Liver (tissue), 9 donors: ENCODE data around the gene ETFA. TPM values are rescaled to one million over a fixed set of nuclear protein-coding genes. Genes with fewer than 3 reads are reported as not detected.

ENCODE experiments used
- DNase-seq: peaks from one replicate; pipeline ENCODE4 v3.0.0-alpha.2; 2017; ENCODE audit warnings: low spot score
- H3K27ac ChIP-seq, 2 donors: one replicate each; pipeline ENCODE4 v1.7.0; 2013; ENCODE audit warnings: inconsistent platforms in 2 of 2, low read length in 2 of 2, control low read depth in 1 of 2, low read depth in 1 of 2, mild to moderate bottlenecking in 1 of 2
- H3K27me3 ChIP-seq, 4 donors: one replicate each; pipeline versions ENCODE4 v1.6.1 to v1.7.0; 2013; ENCODE audit warnings: low read length in 3 of 4, inconsistent platforms in 1 of 4, mild to moderate bottlenecking in 1 of 4, moderate library complexity in 1 of 4; ENCODE audit not compliant: control insufficient read depth in 4 of 4, insufficient read depth in 4 of 4
- H3K36me3 ChIP-seq, 4 donors: one replicate each; pipeline versions ENCODE4 v1.6.1 to v1.7.0; 2013; ENCODE audit warnings: low read length in 3 of 4, mild to moderate bottlenecking in 3 of 4, low read depth in 1 of 4, moderate library complexity in 1 of 4; ENCODE audit not compliant: control insufficient read depth in 4 of 4, insufficient read depth in 3 of 4
- H3K4me1 ChIP-seq, 4 donors: one replicate each; pipeline versions ENCODE4 v1.6.1 to v1.7.0; 2013; ENCODE audit warnings: low read length in 3 of 4, mild to moderate bottlenecking in 3 of 4, moderate library complexity in 1 of 4; ENCODE audit not compliant: control insufficient read depth in 4 of 4, insufficient read depth in 4 of 4
- H3K4me3 ChIP-seq, 3 donors: one replicate each; pipeline versions ENCODE4 v1.6.1 to v1.7.0; 2013; ENCODE audit warnings: low read length in 3 of 3, control low read depth in 1 of 3, low read depth in 1 of 3, mild to moderate bottlenecking in 1 of 3
- H3K9ac ChIP-seq, 2 donors: one replicate each; pipeline ENCODE4 v1.7.0; 2013; ENCODE audit warnings: low read length in 2 of 2, mild to moderate bottlenecking in 2 of 2, moderate library complexity in 2 of 2, control low read depth in 1 of 2, low read depth in 1 of 2
- H3K9me3 ChIP-seq, 4 donors: one replicate each; pipeline versions ENCODE4 v1.6.1 to v1.7.0; 2013; ENCODE audit warnings: low read length in 3 of 4; ENCODE audit not compliant: control insufficient read depth in 4 of 4
- ATF3 ChIP-seq: IDR thresholded peaks from 2 replicates; pipeline ENCODE4 v1.6.1; 2016; ENCODE audit warnings: antibody characterized with exemption
- EGR1 ChIP-seq, 2 donors: IDR thresholded peaks; 2 replicates each; pipeline ENCODE4 v1.6.1; 2016 to 2018; ENCODE audit warnings: antibody characterized with exemption in 2 of 2, low read depth in 2 of 2
- HNF4A ChIP-seq, 2 donors: conservative IDR thresholded peaks; 2 replicates each; pipeline ENCODE4 v1.6.1; 2016; ENCODE audit warnings: antibody characterized with exemption in 2 of 2, mild to moderate bottlenecking in 2 of 2
- HNF4G ChIP-seq: IDR thresholded peaks from 2 replicates; pipeline ENCODE4 v1.6.1; 2016; ENCODE audit warnings: antibody characterized with exemption
- JUND ChIP-seq, 2 donors: IDR thresholded peaks; 2 replicates each; pipeline ENCODE4 v1.6.1; 2016; ENCODE audit warnings: antibody characterized with exemption in 2 of 2
- MAX ChIP-seq: IDR thresholded peaks from 2 replicates; pipeline ENCODE4 v1.6.1; 2016; ENCODE audit warnings: antibody characterized with exemption
- NR2F2 ChIP-seq: IDR thresholded peaks from 2 replicates; pipeline ENCODE4 v1.6.1; 2016; ENCODE audit warnings: antibody characterized with exemption
- RAD21 ChIP-seq, 2 donors: IDR thresholded peaks; 2 replicates each; pipeline ENCODE4 v1.6.1; 2016; ENCODE audit warnings: antibody characterized with exemption in 2 of 2, mild to moderate bottlenecking in 2 of 2
- REST ChIP-seq: IDR thresholded peaks from 2 replicates; pipeline ENCODE4 v1.6.1; 2016; ENCODE audit warnings: antibody characterized with exemption, mild to moderate bottlenecking
- TAF1 ChIP-seq: conservative IDR thresholded peaks from 2 replicates; pipeline ENCODE4 v1.6.1; 2016; ENCODE audit warnings: antibody characterized with exemption, mild to moderate bottlenecking
- YY1 ChIP-seq: IDR thresholded peaks from 2 replicates; pipeline ENCODE4 v1.6.1; 2016; ENCODE audit warnings: antibody characterized with exemption, mild to moderate bottlenecking
- ZBTB33 ChIP-seq: IDR thresholded peaks from 2 replicates; pipeline ENCODE4 v1.6.1; 2016; ENCODE audit warnings: antibody characterized with exemption
- WGBS: extraction: QIAGEN DNeasy Blood & Tissue Kit; methylation state at CpG from one replicate; pipeline ENCODE4 v1.1.7; 2013; 5-methylcytosine and 5-hydroxymethylcytosine counted together
- polyA plus RNA-seq, 2 donors: library from polyadenylated mRNA; stranded (reverse) in 1 of 2; unstranded in 1 of 2; fragments of 200-250 nt in 1 of 2; fragments of >200 nt in 1 of 2; fragmentation: Nextera tagmentation in 1 of 2; extraction: Ambion mirVana in 1 of 2; gene quantifications; one replicate each; pipeline versions ENCODE4 v1.2.1 to v1.2.3, GENCODE V29; 2013 to 2015
- total RNA-seq, 2 donors: library from RNA; depleted of rRNA; stranded (reverse); fragments of >200 nt; gene quantifications; one replicate each; pipeline ENCODE4 v1.2.3, GENCODE V29; 2014
- donor health status: healthy.
- donor health status: healthy.
- donor health status: healthy.
- donor health status: healthy.
- donor health status: healthy.

The ETFA gene
- total and polyA plus RNA-seq, 4 donors: 92.6 to 342 (median 289) TPM

GRCh38 chr15:76192715-76193114, 118.6 kb downstream of the ETFA start (continued):
- TF ChIP-seq REST (no peak), NR2F2 (no peak), HNF4G (no peak), ATF3 (no peak), MAX (no peak), RAD21 (IDR thresholded peaks at IDR 0.05) (no peak), HNF4A (conservative IDR thresholded peaks at IDR 0.05) (no peak), TAF1 (no peak), YY1 (no peak)

GRCh38 chr15:76191539-76192244, 119.6 kb downstream of the ETFA start:
- no peak for DNase-seq
- WGBS: 54% methylated on average over 55 of the region's 55 CpGs
- peaks cover 0 to 11% (median 6%) of the 10 kb centered on the region in 4 donors for H3K4me1 ChIP-seq
- H3K9ac ChIP-seq: no peak overlapping the region
- no peak overlapping the region for H3K27ac ChIP-seq
- H3K36me3 ChIP-seq: no peaks in the 10 kb centered on the region
- H3K4me3 ChIP-seq: no peak overlapping the region
- no peak for TF ChIP-seq JUND (IDR thresholded peaks at IDR 0.05)
- no peak for TF ChIP-seq ZBTB33
- no peak for TF ChIP-seq HNF4A (conservative IDR thresholded peaks at IDR 0.05)
- no peak for TF ChIP-seq ATF3
- TF ChIP-seq NR2F2: no peak
- TF ChIP-seq EGR1 (IDR thresholded peaks at IDR 0.05; ENCODE audit: low read depth in 2 of 2): no peak
- no peaks in the 10 kb centered on the region for H3K9me3 ChIP-seq
- H3K27me3 ChIP-seq: no peaks in the 10 kb centered on the region
